KOPT-K1 (cell line): ENCODE data around the gene ZFYVE21.
"Not testable (repeated sequence)": the region's sequence is repeated elsewhere in the genome, so short reads cannot be mapped to it uniquely, and the experiment has no call there.

ENCODE experiments used
- H3K27ac ChIP-seq: fragments of 200-600 bp; sonication (generic); 2 replicates; pipeline ENCODE4 v1.5.1; 2016; ENCODE audit warnings: antibody characterized with exemption, mild to moderate bottlenecking, low read depth, low read length; ENCODE audit not compliant: poor library complexity, severe bottlenecking
- H3K36me3 ChIP-seq: fragments of 200-600 bp; sonication (generic); 2 replicates; pipeline ENCODE4 v1.5.1; 2017; ENCODE audit warnings: antibody characterized with exemption, mild to moderate bottlenecking, low read length, moderate library complexity; ENCODE audit not compliant: insufficient read depth
- H3K9me3 ChIP-seq: fragments of 200-600 bp; sonication (generic); 2 replicates; pipeline ENCODE4 v1.5.1; 2017; ENCODE audit warnings: antibody characterized with exemption, low read length, mild to moderate bottlenecking; ENCODE audit not compliant: insufficient read depth, poor library complexity, severe bottlenecking

ZFYVE21 gene

DNA sequence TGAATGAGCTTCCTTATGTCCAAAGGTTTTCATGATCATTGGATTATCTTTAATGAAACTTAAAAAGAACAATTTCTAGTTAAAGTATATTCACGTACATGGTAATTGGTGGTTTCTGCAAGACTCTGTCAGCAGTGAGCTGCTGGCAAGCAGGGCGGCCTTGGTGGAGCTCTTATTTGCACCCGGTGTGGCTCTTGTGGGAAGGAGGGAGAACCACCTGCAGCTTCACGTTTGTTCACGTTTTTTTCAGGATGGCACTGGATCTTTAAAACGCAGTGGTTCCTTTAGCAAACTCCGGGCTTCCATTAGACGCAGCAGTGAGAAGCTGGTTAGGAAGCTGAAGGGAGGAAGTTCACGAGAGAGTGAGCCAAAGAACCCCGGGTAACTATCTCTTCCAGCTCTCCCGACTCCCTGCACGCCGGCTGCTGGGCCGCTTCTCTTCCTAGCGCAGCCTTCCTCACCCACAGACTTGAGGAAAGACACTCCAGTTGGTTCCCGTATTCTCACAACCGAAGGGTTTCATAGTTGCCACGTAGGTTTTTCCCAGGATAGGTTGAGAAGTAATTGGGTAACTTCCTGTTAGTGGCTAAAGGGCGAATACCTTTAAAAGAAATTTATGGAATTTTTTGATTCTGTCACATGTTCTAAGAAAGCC is 28.7 kb upstream of the ZFYVE21 start:
- Histone ChIP-seq H3K27ac (no peak overlapping the region), H3K9me3 (no peaks in the 10 kb centered on the region), H3K36me3 (peaks cover 95% of the 10 kb centered on the region)

DNA sequence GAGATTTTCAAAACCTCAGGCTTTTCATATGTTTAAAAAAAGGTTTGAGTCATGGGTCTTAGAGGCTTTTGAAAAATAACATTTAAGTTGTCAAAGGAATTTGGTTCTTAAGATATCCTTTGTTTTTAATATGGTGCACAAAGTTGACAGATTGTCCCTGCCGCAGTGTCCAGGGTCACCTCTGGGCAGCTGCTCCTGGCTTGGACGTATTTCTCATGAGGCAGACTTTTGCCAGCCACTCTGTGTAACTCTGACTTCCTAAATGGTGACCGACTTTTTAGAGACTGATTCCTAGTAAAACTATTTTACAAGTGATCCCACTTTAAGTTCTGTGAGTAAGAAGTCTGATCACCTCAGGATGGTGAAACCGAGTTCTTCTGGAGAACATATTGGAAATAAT is 27.9 kb upstream of the ZFYVE21 start:
- peaks cover 96% of the 10 kb centered on the region for H3K36me3 ChIP-seq
- no peak overlapping the region for H3K27ac ChIP-seq
- H3K9me3 ChIP-seq: no peaks in the 10 kb centered on the region

DNA sequence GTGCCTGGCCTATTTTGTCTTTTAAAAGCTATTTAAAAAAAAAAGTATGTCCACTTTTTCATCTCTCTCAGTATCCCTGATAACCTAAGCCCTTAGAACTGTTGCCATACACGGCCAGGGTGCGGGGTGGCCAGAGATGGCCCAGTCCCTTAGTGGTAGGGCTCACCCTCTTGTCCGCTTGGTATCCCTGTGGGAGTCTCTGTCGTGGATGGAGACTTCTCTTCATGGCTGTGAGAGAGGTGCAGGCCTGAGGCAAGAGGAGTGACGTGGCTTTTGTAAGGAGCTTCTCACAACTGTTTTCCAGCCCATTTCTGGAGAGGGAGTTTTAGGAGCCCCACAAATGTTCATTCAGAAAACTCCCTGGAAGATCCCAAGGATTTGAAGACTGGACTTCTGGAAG is 27.2 kb upstream of the ZFYVE21 start:
- Histone ChIP-seq H3K9me3 (no peaks in the 10 kb centered on the region), H3K27ac (no peak overlapping the region), H3K36me3 (peaks cover 96% of the 10 kb centered on the region)

DNA sequence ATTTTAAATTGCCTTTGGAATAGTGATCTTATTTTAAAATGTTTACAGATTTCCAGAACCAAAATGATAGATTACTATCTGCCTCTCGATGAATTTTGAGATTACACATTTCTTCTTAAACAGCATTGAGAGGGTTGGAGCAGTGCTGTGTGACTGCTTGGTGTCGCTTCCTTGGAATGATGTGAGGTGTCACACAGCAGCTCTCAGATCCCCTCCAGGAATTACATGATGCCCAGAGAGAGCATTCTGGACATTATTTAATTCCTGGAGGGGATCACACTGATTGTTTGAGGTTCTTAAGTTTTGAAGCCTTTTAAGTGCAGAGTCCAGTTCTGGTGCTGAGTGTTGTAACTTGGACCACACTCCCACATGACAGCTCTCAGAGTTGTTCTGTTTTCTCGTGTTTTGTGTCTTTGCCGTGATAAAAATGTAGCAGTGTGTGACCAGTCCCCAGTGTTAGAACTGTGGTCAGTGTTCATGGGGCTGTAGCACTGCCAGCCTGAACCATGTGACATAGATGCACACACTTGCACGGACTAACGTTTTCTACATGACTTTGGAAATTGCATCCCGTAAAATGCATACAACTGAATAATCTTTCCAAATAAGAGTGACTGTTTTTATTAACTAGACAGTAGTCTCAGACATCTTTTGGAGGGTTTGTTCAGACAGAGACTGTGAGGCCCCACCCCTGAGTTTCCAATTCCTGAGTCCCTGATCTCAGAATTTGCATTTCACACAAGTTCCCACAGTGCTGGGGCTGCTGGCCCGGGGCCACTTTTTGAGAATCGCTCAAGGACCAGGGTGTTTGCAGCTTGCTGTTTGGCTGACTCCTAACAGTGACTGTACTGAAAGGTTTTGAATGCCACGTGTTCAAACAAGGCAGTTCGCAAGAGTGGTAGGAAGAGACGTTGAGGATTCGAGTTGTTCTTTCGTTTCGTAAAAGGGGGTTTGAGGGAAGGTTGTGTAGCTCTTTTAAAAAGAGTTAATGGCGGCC is 26.4 kb upstream of the ZFYVE21 start:
- H3K9me3 ChIP-seq: no peaks in the 10 kb centered on the region
- H3K27ac ChIP-seq: no peak overlapping the region
- peaks cover 96% of the 10 kb centered on the region for H3K36me3 ChIP-seq

DNA sequence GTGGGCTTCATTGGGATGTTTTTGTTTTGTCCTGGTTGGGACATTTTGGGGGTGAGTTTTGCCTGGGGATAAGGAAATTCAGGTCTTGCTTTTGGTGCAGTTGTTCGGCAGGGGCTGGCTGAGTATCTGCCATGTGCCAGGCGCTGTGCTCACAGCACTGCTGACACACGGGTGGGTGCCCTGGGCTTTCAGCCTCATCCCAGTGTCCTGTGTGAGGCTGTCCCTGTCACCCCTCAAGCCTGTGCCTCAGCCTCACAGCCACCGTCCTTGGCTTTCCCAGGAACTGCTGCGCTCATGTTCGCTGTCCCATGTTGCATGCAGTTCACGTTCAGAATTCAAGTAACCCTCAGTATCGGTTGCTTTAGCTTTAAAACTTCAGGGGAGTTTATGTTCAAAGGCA is 25.3 kb upstream of the ZFYVE21 start:
- no peaks in the 10 kb centered on the region for H3K9me3 ChIP-seq
- no peak overlapping the region for H3K27ac ChIP-seq
- peaks cover 94% of the 10 kb centered on the region for H3K36me3 ChIP-seq

DNA sequence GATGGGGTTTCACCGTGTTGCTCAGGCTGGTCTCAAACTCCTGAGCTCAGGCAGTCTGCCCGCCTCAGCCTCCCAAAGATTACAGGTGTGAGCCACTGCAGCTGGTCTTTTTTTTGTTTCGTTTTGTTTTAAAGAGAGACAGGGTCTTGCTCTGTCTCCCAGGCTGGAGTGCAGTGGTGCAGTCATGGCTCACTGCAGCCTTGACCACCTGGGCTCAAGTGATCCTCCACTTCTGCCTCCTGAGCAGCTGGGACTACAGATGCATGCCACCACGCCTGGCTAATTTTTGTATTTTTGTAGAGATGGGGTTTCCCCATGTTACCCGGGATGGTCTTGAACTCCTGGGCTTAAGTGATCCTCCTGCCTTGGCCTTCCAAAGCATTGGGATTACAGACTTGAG is 24.0 kb upstream of the ZFYVE21 start:
- not testable (repeated sequence) for H3K27ac ChIP-seq, H3K9me3 ChIP-seq

DNA sequence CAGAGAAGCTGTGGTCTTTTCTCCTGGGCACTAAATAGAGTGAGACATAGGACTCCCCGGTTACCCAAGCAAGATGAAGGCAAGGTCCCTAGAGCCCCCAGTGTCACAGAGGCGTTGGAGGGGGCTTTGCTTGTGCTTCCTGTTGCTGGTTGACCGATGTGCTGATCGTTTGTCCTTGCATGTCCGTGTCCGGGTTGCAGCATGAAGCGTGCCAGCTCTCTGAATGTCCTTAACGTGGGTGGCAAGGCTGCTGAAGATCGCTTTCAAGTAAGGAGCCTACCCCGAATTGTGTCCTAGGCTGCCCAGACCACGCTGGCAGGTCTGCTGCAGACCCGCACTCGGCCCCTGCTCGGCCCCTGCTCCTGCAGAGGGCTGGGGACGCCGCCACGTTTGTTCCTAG is 23.5 kb upstream of the ZFYVE21 start:
- Histone ChIP-seq H3K27ac (no peak overlapping the region), H3K9me3 (no peaks in the 10 kb centered on the region), H3K36me3 (peaks cover 93% of the 10 kb centered on the region)

More for the DNA sequence above, 24.0 kb upstream of the ZFYVE21 start:
- H3K36me3 ChIP-seq: peaks cover 93% of the 10 kb centered on the region

DNA sequence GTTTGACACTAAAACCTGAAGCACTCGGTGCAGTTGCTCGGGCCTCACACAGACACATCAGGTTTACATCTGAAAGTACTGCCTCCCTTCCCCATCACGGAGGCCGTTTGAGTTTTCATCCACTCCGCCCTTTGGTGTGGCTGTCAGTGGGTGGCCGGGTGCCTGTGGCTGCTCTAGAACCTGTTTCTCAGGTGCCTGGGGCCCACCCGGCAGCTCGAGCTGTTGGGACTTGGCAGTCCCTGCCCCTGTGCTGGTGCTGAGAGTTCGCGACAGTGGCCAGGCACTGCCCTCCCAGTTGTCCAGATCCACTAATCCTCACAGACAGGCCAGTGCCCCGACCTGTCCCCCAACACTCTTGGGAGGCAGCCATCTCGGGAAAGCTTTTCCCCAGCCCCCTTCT is 22.7 kb upstream of the ZFYVE21 start:
- Histone ChIP-seq H3K27ac (no peak overlapping the region), H3K36me3 (peaks cover 93% of the 10 kb centered on the region), H3K9me3 (no peaks in the 10 kb centered on the region)

DNA sequence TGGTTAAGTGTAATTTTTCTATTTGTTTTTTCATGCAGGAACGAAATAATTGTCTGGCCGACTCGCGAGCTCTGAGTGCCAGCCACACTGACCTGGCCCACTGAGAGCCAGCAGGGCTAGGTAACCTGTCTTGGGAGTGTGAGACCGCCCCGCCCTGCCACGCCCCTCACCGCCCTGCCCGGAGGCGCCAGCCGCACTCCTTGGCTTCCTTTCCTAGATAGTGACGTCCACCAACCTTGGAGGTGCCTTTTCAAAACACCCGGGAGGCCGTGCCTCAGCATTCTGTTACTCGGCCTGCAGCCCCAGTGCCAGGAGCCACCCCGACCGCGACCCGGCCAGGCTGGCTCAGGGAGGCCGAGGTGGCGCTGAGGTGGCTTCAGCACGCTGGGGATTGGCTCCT is 22.1 kb upstream of the ZFYVE21 start:
- Histone ChIP-seq H3K9me3 (no peaks in the 10 kb centered on the region), H3K36me3 (peaks cover 93% of the 10 kb centered on the region), H3K27ac (no peak overlapping the region)

DNA sequence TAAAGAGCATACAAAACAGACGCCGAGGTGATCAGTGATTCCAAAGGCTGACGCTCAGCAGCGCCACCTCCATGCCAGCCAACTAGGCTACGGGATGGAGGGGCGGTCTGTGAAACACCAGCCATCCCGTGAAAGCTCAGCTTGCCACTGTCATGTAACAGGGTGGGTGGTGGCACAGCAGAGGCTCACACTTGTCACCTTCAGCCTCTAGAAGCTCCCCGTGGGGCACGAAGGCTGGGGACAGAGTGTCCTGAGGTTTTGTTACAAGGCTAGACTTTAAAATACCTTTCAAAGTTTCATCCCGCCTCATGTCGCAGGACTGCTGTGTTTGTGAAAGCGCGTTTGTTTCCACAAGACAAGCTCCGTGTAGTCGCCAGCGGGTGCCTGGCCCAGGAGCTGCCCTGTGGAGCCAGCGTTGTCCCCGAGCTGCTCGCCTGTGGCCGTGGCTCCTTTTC is 21.0 kb upstream of the ZFYVE21 start:
- Histone ChIP-seq H3K36me3 (peaks cover 93% of the 10 kb centered on the region), H3K27ac (no peak overlapping the region), H3K9me3 (no peaks in the 10 kb centered on the region)

DNA sequence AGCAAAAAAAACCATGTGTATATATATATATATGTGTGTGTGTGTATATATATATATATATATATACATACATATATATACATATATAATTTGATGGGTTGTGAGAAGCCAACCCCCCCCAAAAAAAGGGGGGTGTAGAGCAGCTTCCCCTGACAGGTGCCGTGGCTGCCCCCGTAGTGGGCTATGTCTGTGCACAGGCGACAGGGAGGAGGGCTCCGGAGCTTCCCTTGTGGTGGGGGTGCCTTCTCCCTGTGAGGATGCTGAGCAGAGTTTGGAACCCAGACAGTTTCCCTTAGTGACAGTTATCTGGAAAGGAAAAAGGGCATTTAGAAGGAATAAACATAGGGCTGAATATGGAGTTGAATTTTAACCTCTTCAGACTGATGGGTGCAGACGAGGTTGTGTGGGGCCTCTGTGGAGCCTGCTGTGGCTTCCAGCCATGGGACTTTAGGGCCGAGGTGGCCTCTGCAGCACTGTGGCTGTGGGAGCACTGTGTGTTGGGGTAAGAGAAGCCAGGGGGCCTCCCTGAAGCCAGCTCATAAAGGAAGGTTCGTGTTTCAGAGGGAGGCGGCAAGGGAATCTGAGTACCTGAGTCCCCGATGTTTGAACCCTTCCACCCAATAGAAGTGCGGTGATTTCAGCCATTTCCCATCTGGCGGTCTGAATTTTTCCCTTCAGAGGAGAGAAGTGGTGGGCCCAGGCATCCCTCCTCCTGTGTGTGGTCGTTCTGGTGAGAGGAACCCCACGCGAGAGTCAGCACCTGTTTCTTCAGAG is 20.1 kb upstream of the ZFYVE21 start:
- H3K9me3 ChIP-seq: no peaks in the 10 kb centered on the region
- H3K36me3 ChIP-seq: peaks cover 93% of the 10 kb centered on the region
- no peak overlapping the region for H3K27ac ChIP-seq

DNA sequence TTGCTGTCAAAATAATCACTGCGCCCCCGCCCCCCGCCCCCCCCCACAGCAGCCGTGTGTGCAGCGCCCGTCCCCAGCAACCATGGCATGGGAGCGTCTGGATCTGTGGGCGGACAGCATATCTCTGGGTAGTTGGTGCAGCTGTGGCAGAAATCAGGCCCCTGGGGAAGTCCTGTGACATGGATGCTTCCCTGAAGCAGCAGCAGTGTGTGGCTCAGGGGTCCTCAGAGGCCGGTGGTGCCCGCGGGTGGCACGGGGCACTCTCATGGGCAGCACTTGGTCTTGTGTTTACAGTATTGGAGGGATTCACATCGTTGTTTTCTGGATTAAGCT is 19.6 kb upstream of the ZFYVE21 start:
- H3K27ac ChIP-seq: no peak overlapping the region
- no peaks in the 10 kb centered on the region for H3K9me3 ChIP-seq
- peaks cover 93% of the 10 kb centered on the region for H3K36me3 ChIP-seq

DNA sequence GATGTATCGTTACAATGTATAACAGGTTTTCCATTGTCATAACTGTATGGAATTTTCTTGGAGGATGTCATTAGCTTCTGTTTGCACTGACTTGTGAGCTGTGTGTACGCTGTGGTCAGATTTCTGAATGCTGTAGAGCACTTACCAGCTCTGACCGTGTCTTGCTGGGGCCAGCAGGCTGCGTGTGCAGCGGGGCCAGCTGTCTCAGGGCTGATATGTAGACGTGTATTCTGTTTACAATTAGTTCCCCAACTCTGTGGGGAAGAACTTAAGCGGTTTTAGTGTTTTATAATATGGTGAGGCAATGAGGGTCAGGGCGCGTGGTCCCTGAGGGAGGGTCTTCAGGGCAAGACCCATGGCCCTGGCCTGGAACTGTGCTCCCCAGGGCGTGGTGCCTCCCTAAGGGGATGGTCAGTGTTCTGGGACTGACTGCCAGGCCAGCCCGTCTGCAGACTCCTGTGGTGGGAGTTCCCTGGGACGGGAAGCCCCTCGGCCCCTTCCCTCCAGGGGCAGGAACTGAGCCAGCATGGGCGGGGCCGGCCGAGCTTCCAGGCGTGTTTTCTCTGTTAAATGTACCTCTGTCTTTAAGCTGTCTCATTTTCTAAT is 19.0 kb upstream of the ZFYVE21 start:
- Histone ChIP-seq H3K36me3 (peaks cover 96% of the 10 kb centered on the region), H3K9me3 (no peaks in the 10 kb centered on the region), H3K27ac (no peak overlapping the region)

DNA sequence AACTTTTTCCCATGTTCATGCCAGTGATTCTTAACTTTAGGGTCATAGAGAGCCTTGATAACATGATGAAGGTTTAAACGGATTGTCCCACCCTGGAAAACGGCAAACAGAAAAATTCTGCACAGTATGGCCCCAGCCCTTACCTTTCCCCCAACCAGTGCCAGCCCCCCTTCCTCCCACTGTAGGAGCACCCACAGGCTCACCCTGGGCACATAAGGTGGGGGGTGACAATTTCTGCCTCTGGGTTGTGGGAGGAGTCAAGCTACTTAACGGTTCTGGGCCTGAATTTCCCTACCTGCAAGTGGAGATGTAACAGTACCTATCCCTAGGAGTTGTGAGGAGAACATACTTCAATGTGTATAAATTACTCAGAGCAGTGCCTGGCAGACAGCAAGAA is 18.4 kb upstream of the ZFYVE21 start:
- Histone ChIP-seq H3K27ac (no peak overlapping the region), H3K9me3 (no peaks in the 10 kb centered on the region), H3K36me3 (peaks cover 97% of the 10 kb centered on the region)
